GM12872 (cell line): ENCODE results near the gene IRF8.

Experiments used
- TF ChIP-seq, protein P1 (sequence below): IDR thresholded peaks from 3 replicates; pipeline ENCODE4 v1.5.1; 2011; ENCODE audit warnings: low read depth, mild to moderate bottlenecking, low read length, moderate library complexity; ENCODE audit not compliant: insufficient read depth

IRF8 gene

GRCh38 chr16:85947230-85948137 is 48.5 kb downstream of the IRF8 start:
- TF ChIP-seq, protein P1, sequence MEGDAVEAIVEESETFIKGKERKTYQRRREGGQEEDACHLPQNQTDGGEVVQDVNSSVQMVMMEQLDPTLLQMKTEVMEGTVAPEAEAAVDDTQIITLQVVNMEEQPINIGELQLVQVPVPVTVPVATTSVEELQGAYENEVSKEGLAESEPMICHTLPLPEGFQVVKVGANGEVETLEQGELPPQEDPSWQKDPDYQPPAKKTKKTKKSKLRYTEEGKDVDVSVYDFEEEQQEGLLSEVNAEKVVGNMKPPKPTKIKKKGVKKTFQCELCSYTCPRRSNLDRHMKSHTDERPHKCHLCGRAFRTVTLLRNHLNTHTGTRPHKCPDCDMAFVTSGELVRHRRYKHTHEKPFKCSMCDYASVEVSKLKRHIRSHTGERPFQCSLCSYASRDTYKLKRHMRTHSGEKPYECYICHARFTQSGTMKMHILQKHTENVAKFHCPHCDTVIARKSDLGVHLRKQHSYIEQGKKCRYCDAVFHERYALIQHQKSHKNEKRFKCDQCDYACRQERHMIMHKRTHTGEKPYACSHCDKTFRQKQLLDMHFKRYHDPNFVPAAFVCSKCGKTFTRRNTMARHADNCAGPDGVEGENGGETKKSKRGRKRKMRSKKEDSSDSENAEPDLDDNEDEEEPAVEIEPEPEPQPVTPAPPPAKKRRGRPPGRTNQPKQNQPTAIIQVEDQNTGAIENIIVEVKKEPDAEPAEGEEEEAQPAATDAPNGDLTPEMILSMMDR: no peak

GRCh38 chr16:85948138-85948509 is 49.2 kb downstream of the IRF8 start:
- TF ChIP-seq, protein P1: no peak

DNA sequence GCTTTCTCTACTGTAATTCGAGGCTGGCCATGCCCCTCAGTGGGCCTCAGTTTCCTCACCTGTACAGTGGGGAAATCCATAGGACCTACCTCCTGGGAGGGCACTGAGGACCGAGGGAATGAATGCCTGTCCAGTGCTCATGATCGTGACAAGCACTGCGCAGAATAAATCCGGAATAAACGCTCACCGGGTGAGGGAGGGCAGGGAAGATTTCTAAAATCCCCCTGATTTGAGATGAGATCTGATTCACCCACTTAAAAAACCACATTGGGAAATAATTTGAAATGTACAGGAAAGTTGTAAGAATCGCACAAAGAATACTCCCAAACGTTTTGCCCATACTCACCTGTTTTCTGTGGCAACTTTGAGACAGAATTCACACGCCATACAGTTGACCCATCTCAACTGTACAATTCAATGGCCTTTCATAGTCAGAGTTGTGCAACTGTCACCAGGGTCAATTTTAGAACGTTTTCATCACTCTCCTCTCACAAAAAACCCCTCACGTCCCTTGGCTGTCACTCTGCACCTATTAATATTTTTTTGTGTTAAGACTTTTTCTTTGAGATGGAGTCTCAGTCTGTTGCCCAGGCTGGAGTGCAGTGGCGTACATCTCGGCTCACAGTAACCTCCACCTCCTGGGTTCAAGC is 49.8 kb downstream of the IRF8 start:
- TF ChIP-seq, protein P1: no peak

DNA sequence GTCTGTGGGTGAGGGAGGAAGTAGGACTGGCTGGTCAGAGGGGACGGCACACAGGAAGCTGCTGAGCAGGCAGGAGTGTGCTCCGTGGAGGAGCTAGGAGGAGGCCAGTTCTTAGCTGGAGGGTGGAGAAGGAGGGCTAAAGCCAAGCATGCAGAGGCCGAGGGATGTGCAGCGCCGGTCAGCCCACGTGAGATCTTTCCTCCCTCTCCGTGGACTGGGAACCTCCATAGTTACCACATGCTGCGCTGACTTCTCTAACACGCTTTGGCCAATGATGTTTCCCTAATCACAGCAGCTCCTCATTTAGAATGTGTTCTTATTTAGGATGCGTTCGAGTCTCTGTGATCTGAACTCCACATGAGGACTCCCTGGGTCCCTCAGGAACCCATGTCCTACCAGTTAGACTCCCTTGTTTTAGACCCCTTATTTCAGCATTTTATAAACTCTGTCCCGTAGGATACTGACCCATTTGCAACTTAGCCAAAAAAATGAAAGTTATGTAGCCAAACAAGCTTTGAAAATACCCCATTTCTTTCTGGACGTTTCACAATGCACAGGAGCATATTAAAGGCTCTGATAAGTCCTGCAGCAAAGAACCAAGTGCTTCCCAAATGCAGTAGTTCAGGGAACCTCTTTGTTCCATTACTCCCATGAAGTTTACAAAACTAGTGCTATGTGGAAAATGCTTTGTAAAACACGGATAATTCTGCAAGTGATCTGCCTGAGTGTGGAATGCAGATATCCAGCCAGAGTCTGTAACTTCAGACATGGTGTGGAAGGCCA is 51.4 kb downstream of the IRF8 start:
- TF ChIP-seq, protein P1: no peak

- TF ChIP-seq, protein P1: no peak
Measured at GRCh38 chr16:85952197-85952596, 53.2 kb downstream of the IRF8 start.

DNA sequence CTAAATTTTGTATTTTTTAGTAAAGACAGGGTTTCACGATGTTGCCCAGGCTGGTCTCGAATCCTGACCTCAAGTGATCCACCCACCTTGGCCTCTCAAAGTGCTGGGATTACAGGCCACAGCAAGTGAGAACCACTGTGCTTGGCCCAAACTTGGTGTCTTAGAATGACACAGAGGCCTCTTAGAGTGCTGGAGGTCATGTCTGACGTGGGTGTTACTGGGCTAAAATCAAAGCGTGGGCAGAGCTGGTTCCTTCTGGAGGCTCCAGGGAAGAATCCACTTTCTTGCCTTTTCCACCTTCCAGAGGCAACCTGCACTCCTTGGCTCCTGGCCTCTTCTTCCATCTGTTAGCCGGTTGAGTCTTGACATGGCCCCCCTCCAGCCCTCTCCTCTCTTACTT is 53.8 kb downstream of the IRF8 start:
- TF ChIP-seq, protein P1: no peak

DNA sequence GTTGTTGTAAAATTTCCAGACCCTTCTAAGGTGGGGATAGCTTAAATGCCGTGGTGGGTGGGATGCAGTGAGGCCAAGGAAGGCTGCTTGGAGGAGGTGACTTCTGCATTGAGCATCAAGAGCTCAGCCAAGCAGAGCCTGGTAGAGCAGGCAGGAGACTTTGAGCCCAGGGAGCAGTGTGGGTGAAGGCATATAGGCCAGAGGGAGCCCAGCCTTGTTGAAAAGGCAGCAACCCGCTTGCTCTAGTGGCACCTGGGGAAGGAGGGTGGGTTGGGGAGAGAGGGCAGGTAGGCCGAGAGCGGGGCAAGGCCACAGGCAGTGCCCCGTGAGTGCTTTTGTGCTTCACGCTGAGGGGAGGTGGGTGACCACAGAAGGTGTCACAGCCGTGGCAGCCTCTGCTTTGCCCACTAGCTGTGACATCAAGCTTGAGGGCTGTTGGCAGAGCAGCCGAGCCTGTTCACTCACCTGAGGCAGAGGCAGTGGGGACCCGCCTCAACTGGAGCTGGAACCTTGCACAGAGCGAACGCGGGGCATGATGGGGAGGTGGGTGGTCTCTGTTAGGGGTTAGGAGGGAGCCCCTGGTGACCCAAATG is 56.1 kb downstream of the IRF8 start:
- TF ChIP-seq, protein P1: no peak
